ENCODE results near the gene MASTL. TPM values are rescaled to one million over a fixed set of nuclear protein-coding genes. Genes with fewer than 3 reads are reported as not detected.

The MASTL gene
- 17.7 to 26.8 TPM (median 19.8 TPM) in 5 replicates for total RNA-seq (2022; extraction: Qiagen RNA extraction; ENCODE audit: low read depth)

GRCh38 chr10:27155066-27155754, at the start of gene MASTL:
MASTL (plus strand) TSS chr10:27155352; CDS start chr10:27155427, 75 bp downstream.

Other genes starting within 250 kb of the MASTL start
- 2.2 to 3.3 TPM (median 2.9 TPM) in 5 replicates for gene ANKRD26, start 54.9 kb upstream of the MASTL start, total RNA-seq (2022; extraction: Qiagen RNA extraction; ENCODE audit: low read depth)
- gene YME1L1, start 968 bp upstream of the MASTL start, total RNA-seq (2022; extraction: Qiagen RNA extraction; ENCODE audit: low read depth): 88.5 to 110 TPM (median 96.8 TPM) in 5 replicates
- gene ACBD5, start 85.4 kb downstream of the MASTL start, total RNA-seq (2022; extraction: Qiagen RNA extraction; ENCODE audit: low read depth): 25.1 to 38.5 TPM (median 28.3 TPM) in 5 replicates

Measured in A549 treated with CpdA at 1 μM for 4 hours (cell line).